KOPT-K1 (cell line): ENCODE data around the gene PTPN23.
A peak's percentile ranks its signal among the peaks of the same experiment; 100 is the strongest.

ENCODE experiments used
- H3K27ac ChIP-seq: fragments of 200-600 bp; sonication (generic); 2 replicates; pipeline ENCODE4 v1.5.1; 2016; ENCODE audit warnings: antibody characterized with exemption, mild to moderate bottlenecking, low read depth, low read length; ENCODE audit not compliant: poor library complexity, severe bottlenecking
- H3K36me3 ChIP-seq: fragments of 200-600 bp; sonication (generic); 2 replicates; pipeline ENCODE4 v1.5.1; 2017; ENCODE audit warnings: antibody characterized with exemption, mild to moderate bottlenecking, low read length, moderate library complexity; ENCODE audit not compliant: insufficient read depth
- H3K9me3 ChIP-seq: fragments of 200-600 bp; sonication (generic); 2 replicates; pipeline ENCODE4 v1.5.1; 2017; ENCODE audit warnings: antibody characterized with exemption, low read length, mild to moderate bottlenecking; ENCODE audit not compliant: insufficient read depth, poor library complexity, severe bottlenecking

PTPN23 gene

GRCh38 chr3:47418167-47419082, 37.6 kb downstream of the PTPN23 start:
- Histone ChIP-seq H3K9me3 (no peaks in the 10 kb centered on the region), H3K27ac (no peak overlapping the region), H3K36me3 (peaks cover 89% of the 10 kb centered on the region)

DNA sequence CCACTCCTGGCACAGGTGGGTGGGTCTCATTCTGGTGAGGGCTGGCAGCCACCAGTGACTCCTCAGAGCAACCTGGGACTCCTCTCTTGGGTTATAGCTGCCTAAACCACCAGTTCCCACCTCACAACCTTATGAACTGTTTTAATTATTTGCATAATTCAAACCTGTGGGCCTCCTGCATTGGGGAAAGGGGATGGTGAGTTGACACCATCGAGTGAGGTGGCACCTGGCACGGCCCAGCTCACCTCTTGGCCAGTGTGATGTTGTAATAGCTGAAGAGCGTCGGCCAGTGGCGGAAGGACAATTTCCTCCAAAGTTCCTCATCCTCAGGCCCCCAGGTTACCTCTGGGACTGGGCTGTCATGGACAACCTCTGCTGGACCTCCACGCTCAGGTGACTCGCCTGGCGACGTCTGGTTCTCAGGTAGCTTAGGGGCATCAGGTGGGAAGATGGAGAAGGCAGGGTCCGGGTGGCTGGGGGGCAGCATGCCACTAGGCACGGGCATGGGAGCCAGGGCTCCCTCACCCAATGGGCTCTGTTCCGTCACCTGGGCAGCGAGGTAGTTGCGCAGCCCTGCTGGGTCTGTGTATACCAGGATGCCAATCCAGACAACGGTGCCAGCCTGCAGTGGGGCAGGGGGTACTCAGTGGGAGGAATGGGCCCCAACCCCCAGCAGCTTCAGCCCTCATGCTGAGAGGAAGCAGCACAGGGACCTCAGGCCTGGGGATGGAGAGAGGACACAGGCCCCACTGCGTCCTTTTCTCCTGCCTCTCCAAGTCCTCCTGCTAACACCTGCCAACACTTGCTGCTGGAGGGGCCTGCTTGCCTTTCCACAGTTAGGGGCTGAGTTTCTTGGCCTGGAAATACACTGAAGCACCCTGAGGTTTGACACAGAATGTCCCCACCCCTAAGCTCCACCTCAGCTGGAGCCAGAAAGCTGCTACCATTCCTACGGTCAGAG, 38.5 kb downstream of the PTPN23 start:
- Histone ChIP-seq H3K36me3 (peaks cover 89% of the 10 kb centered on the region), H3K27ac (no peak overlapping the region), H3K9me3 (no peaks in the 10 kb centered on the region)

DNA sequence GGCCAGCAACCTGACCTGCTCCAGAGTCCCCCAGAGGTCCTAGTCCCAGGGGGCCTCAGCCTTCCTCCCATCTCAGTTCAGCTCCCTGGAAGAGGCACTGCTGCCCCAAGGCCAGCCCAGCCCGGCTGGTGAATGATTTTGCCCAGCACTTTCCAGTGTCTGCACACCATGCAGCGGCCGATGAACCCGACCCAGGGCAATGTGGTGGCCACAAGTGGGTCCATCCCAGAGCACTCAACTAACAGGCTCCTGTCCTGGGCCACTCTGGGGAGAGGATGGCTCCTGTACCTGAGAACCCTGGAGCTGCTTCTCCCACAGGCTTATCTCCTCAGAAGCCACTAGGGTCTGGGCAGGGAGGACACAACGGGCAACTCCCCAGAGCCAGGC, 39.2 kb downstream of the PTPN23 start:
- Histone ChIP-seq H3K27ac (no peak overlapping the region), H3K36me3 (peaks cover 89% of the 10 kb centered on the region), H3K9me3 (no peaks in the 10 kb centered on the region)

DNA sequence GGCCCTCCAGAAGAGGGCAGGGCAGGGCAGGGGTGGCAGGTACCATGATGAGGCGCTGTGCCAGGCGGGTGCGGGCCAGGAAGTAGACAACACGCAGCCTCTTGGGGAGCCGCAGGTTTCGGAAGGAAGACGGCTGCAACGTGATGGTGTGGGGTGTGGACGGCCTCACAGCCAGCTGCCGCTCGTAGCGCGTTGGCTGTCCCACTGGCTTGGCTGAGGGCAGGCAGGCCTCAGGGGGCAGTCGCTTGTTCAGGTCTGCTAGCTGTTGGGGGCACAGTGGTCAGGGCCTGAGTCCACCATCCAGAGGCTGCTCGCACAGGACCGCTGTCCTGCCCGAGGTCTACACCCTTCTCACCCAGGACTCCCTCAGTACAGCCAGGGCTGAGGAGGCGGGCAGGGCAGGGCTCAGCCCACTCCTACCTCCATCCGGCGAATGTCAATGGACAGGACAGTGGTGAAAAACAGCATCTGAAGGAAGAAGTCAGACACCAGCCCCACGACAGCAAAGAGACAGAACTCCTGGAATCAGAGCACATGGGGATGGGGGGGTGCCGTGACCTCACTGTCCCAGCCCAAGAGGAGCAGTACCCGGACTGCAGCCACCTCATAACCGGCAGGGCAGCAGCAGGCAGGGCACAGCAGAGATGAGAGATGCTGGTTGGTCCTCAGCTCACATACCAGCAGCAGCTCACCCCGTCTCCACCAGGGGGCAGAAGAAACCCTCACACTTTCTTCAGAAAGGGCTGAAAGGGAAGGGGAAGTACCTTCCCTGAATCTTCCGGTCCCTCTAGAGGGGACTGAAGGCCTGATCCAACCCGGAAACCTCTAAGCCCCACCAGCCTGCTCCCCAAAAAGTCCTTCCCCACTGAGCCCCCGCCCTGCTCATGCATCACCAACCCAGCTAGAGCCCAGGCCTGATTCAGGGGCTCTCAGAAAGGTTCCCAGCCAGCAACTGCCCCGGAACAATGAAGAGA, 40.0 kb downstream of the PTPN23 start:
- no peaks in the 10 kb centered on the region for H3K9me3 ChIP-seq
- H3K27ac ChIP-seq = peak overlapping the region; percentile 73
- peaks cover 89% of the 10 kb centered on the region for H3K36me3 ChIP-seq

DNA sequence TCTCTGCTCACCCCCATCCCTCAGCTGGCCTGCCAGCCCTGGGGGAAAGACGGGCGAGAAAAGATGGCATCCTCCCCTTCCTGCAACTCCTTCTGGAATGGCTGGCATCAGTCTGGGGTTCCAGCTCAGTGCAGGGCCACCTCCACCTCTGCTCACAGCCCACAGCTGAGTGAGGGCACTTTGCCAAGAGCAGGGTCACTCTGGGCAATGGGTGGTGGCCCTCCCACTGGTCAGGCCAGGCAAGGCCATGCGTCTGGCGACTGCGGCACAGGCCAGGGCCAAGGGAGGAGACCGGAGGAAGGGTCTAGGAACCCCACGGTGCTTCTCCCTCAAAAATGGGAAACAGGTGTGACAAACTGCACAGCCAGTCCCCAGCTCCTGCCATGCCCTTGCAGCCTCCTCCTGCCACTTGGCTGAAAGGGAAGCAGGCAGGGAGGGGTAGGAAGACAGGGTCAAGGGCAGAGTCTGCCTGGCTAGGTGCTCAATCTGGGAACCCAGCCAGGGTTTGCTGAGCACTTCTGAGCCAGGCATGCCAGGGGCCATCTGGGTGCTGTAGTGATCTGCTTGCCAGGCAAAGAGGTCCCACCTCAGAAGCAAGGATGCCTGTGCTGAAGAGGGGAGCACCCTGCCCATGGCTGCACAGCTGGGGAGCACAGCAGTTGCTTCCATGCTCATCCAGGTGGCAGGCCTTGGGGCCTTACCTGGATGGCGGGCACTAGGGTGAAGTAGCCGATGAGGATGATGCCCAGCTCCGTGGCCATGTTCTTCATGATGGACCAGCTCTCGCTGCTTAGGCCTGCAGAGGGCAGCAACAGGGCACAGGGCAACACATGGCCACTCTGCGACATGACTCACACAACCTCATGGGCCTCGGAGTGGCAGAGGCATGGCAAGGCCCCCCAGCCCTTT, 41.2 kb downstream of the PTPN23 start:
- H3K36me3 ChIP-seq = peaks cover 89% of the 10 kb centered on the region
- peak overlapping the region; percentile 73 for H3K27ac ChIP-seq
- no peaks in the 10 kb centered on the region for H3K9me3 ChIP-seq

DNA sequence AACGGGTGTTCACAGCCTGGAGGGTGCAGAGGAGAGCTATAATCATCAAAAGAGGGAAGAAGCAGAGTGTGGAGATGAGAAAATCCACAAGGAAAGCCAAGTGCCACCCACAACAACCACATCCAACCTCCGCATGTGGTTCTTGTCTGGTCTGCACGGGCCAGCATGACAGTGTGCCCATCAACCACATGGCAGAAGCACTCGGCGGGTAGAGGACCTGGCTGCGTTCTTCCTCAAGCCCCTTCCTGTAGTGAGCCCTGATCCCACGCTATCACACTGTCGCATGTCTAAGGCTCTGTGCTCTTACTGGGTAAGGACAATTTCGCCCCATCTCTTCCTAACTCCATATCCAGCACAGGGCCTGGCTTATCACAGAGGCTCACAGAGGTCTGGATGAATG, 41.9 kb downstream of the PTPN23 start:
- Histone ChIP-seq H3K9me3 (no peaks in the 10 kb centered on the region), H3K27ac (no peak overlapping the region), H3K36me3 (peaks cover 90% of the 10 kb centered on the region)

- no peaks in the 10 kb centered on the region for H3K9me3 ChIP-seq
- H3K36me3 ChIP-seq = peaks cover 92% of the 10 kb centered on the region
- H3K27ac ChIP-seq = no peak overlapping the region
Observed at GRCh38 chr3:47423548-47424145, 42.8 kb downstream of the PTPN23 start.

DNA sequence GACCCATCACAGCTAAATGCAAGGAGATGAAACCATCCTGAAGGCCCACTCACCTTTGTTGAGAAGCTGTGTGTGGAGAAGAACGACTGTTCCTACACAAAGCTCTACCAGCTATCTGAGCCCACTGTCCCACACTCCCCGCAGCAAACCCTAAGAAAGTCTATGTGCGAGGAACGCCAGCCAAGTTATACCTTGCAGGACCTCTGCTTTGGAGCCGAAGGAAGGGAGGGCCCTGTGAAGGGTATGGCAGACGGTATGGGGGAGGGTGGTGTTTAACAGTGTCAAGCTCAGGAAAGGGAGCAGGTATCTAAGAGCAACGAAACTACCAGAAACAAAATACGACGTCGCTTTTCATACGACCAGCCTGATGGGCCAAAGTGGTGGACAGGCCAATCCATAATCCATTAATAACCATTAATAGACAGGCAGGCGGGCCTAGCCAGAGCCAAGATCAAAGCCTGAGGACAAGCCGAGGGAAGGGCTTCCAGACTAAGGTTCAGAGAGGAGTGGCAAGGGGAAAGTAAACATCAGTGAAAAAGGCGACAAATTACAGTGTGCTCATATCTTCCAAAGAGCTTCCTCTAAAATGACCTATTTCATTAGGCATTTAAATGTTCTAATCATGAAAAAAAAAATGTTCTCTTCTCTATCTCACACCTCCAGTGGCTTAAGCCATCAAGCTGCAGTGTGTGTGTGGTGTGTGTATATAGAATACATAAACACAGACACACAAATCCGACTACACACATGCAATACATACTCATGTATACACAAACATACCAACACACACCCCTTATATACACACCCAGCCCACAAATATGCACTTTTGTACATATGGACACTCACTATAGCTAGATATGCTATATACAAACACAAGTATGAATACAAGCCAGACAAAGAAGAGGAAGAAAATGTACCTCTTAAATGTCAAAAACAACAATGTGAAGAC, 43.9 kb downstream of the PTPN23 start:
- Histone ChIP-seq H3K36me3 (peaks cover 91% of the 10 kb centered on the region), H3K9me3 (no peaks in the 10 kb centered on the region), H3K27ac (no peak overlapping the region)

DNA sequence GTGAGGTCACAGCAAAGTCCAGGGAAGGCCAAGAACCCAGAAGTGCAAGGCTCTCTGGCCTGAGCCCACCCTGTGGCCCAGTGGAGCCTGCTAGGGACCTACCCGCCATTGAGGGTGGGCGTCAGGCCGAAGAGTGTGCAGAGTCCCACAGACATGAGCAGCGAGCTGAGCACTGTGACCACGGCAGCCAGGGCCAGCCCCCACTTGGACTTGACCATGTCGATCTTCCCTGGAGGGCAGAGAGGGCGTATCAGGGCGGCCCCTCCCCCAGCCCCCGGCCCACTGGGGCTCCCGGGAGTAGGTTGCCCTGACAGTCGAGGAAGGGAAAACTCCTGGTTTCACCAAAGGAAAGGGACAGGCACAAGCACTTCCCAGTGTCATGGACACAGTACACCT, 44.6 kb downstream of the PTPN23 start:
- Histone ChIP-seq H3K27ac (no peak overlapping the region), H3K36me3 (peaks cover 91% of the 10 kb centered on the region), H3K9me3 (no peaks in the 10 kb centered on the region)

GRCh38 chr3:47425959-47426358, 45.1 kb downstream of the PTPN23 start:
- no peaks in the 10 kb centered on the region for H3K9me3 ChIP-seq
- peaks cover 92% of the 10 kb centered on the region for H3K36me3 ChIP-seq
- H3K27ac ChIP-seq = no peak overlapping the region

GRCh38 chr3:47427866-47428265, 47.0 kb downstream of the PTPN23 start:
- Histone ChIP-seq H3K36me3 (peaks cover 95% of the 10 kb centered on the region), H3K27ac (no peak overlapping the region), H3K9me3 (no peaks in the 10 kb centered on the region)

- Histone ChIP-seq H3K9me3 (no peaks in the 10 kb centered on the region), H3K27ac (no peak overlapping the region), H3K36me3 (peaks cover 95% of the 10 kb centered on the region)
Observed at GRCh38 chr3:47428662-47429061, 47.8 kb downstream of the PTPN23 start.
